AG04449 (cell line): Measurements from ENCODE around the gene DOCK11.
A peak's percentile ranks its signal among the peaks of the same experiment; 100 is the strongest.

Experiments
- CTCF ChIA-PET: fragments of 350-600 bp; formaldehyde crosslinking; extraction: SDS; loops from one replicate; lab custom pipeline; 2021; ENCODE audit warnings: antibody characterized with exemption; lab: Yijun Ruan, JAX
- POLR2A ChIA-PET: fragments of 400-600, 350-600 bp; formaldehyde crosslinking; extraction: SDS; loops from one replicate; lab custom pipeline; 2020; ENCODE audit warnings: antibody characterized with exemption, inconsistent platforms; lab: Yijun Ruan, JAX
- DNase-seq: peaks from one replicate; pipeline ENCODE4 v3.0.0-alpha.2; 2010; ENCODE audit warnings: low read depth, low spot score
- H3K4me3 ChIP-seq: 2 replicates; pipeline ENCODE4 v1.5.1; 2011; ENCODE audit warnings: low read depth, mild to moderate bottlenecking, control low read depth, low read length
- TF ChIP-seq, protein P1 (sequence below): IDR thresholded peaks from one replicate; pipeline ENCODE4 v1.5.1; 2011; ENCODE audit warnings: mild to moderate bottlenecking, moderate library complexity, low read length, control low read depth, inconsistent platforms; ENCODE audit not compliant: insufficient read depth; ENCODE audit errors: missing control alignments

Gene DOCK11

DNA sequence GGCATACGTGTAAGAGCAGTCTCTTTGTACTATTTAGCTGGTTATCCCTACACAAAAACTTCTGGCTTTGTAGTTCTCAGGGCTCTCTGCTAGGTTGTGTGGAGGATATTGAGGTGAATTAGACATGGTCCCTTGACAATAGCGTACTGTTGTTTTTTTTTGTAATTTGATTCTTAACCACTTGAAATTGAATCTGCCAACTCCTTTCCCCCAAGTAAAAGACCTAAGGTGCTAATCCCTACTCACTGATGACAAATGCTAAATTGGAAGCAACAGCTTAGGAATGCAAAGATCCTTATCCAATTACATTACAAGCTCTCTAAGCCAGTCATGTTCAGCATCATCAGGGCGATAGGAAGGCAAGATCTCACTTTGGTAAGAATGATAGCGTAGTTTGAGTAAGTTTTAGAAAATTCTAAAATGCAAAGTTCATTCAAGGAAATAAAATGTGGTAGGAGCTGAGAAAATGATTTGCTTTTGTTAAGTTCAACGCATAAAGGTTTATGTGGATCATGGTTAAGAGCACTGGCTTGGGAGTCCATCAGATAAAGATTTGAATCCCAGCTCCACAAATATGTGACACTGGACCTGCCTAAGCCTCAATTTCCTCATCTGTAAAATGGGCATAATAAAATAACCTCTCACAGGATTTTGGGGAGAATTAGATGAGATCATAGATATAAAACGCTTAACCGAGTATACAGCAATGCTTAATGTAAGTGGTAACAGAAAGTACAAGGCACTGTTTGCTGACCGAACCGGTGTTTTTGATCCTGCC is 39.3 kb downstream of the DOCK11 start:
- no peak for DNase-seq
- ChIA-PET POLR2A (no interaction called here), CTCF (interaction anchor here (1.1 to 1.5 kb wide), 3 partner anchors 9 to 22 kb away, joined by 3 to 5 read pairs (median 3); no protein-coding TSS in a partner anchor)

DNA sequence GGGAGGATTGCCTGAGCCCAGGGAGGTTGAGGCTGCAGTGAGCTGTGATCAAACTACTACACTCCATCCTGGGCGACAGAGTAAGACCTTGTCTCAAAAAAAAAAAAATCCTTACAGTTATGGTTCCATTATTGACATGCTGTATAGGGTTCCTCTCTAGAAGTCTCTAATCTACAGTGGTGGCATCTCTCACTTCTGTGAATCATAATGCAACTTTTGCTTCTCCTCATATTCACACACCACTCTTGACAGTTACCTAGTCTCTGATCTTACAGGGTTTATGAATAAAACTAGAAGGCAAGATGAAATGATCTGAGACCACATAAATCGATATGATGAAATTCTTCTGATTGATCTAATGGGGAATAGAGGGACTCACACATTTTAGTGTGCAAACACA is 40.6 kb downstream of the DOCK11 start:
- H3K4me3 ChIP-seq, result no peak overlapping the region
- no peak for DNase-seq
- TF ChIP-seq, protein P1, sequence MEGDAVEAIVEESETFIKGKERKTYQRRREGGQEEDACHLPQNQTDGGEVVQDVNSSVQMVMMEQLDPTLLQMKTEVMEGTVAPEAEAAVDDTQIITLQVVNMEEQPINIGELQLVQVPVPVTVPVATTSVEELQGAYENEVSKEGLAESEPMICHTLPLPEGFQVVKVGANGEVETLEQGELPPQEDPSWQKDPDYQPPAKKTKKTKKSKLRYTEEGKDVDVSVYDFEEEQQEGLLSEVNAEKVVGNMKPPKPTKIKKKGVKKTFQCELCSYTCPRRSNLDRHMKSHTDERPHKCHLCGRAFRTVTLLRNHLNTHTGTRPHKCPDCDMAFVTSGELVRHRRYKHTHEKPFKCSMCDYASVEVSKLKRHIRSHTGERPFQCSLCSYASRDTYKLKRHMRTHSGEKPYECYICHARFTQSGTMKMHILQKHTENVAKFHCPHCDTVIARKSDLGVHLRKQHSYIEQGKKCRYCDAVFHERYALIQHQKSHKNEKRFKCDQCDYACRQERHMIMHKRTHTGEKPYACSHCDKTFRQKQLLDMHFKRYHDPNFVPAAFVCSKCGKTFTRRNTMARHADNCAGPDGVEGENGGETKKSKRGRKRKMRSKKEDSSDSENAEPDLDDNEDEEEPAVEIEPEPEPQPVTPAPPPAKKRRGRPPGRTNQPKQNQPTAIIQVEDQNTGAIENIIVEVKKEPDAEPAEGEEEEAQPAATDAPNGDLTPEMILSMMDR, result no peak
- CTCF ChIA-PET, result interaction anchor here (1.1 kb wide), 2 partner anchors 10 to 31 kb away, joined by 3 read pairs; no protein-coding TSS in a partner anchor
- POLR2A ChIA-PET, result no interaction called here

More for the DNA sequence above, 39.3 kb downstream of the DOCK11 start:
- no peak overlapping the region for H3K4me3 ChIP-seq
- TF ChIP-seq, protein P1, result no peak

DNA sequence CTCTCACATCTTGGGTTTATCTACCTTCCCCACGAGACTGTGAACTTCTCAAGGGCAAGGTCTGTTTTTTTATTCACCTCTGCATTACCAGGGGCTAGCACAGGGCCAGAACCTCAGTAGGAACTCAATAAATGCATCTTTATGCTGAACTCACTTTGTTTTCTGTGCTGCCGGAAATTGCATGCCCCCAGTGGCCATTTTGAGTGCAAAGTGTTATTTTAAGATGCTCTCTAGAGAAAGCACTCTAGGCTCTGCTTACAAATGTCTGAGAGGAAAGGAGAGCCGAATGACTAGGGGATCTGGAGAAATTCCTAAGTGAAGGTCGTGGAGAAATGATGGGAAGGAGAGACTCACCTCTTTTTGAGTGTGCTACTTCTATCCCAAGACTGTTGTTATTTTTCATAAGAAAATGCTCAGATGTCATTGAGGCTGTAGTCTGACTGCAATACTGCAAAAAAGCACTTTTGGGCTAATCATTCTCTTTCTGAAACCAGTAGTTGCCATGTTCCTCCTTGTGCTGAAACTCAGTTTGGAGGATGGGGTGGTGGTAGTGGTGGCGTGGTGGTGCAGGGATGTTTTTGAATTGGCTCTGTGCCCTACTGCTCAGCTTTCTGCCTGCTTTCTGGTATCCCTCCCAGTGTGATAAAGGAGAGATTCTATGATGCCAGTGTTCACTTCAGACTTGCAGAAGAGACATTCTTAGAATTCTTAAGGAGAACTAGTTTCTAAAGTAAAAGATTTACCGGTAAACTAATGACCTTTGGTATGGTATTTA is 41.3 kb downstream of the DOCK11 start:
- DNase-seq, result no peak
- ChIA-PET CTCF (interaction anchor here (1.1 kb wide), 2 partner anchors 9 to 31 kb away, joined by 3 read pairs; no protein-coding TSS in a partner anchor), POLR2A (no interaction called here)
- TF ChIP-seq, protein P1, result peak; percentile 43
- H3K4me3 ChIP-seq, result peak overlapping the region; percentile 18; the same call in 1 of the 2 replicates

DNA sequence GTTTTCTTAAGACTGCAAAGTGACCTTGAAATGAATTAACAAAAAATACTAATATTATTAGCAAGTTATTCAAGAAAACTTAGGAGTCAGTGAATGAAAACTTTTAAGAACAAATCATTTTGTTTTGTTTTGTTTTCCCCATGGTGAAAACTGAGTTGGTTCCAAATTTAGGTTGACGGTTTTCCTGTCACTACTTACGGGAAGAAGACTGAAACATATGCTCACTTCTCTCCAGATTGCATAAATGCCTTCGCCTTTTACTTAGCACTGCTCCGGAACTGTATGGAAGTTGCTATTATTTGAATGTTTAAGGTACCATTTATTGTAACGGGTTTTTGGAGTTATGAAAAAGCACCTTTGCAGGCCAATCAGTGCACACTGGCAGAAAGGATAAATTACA is 42.8 kb downstream of the DOCK11 start:
- ChIA-PET CTCF (no interaction called here), POLR2A (interaction anchor here (0.6 kb wide), 1 partner anchor 28 kb away, joined by 3 read pairs; no protein-coding TSS in a partner anchor)
- TF ChIP-seq, protein P1, result no peak
- H3K4me3 ChIP-seq, result no peak overlapping the region
- DNase-seq, result no peak

DNA sequence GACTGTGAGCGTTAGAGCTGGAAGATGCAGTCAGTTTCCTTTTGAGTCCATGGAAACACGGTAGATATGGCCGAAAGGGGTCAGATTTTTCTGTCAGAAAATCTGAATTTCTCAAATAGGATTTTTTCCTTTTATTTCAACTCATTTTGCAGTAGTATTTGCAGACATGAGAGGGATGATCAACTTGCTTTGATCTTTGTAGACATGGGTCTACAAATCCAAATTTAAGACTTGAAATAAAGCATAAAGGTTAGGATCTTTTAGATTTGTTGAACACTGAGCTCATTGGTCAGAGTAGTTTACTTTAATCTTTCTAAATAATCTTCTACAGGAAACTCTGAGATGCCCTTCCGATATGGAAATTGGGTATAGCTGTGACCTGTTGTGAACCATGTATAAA is 44.7 kb downstream of the DOCK11 start:
- POLR2A ChIA-PET, result no interaction called here
- no peak for DNase-seq
- CTCF ChIA-PET, result interaction anchor here (1.4 kb wide), 1 partner anchor 13 kb away, joined by 3 read pairs; no protein-coding TSS in a partner anchor
- H3K4me3 ChIP-seq, result no peak overlapping the region
- TF ChIP-seq, protein P1, result no peak

DNA sequence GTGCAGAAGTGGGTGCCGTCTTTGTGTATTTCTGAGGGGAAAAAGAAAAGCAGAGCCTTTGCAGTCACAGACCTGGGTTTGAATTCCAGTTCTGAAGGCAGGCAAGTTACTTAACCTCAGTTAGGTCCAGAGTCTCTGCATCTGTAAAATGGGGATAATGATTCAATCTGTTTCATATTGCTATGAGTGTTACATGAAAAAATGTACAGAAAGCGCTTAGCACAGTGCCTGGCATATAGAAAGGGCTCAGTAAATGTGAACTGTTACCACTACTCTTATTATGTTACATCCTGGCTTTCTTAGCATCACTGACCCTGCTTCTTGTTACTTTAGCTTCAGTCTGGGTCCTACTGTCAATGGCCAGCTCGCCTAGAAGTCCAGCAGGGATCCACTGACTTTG is 45.9 kb downstream of the DOCK11 start:
- TF ChIP-seq, protein P1, result no peak
- no peak for DNase-seq
- ChIA-PET POLR2A (no interaction called here), CTCF (no interaction called here)
- H3K4me3 ChIP-seq, result no peak overlapping the region
